ENCODE results near the gene HSPB9. TPM values are rescaled to one million over a fixed set of nuclear protein-coding genes. Genes with fewer than 3 reads are reported as not detected.

HSPB9 gene
- total RNA-seq, 1 experiment from 2014 or later: not detected

- H3K9me2 ChIP-seq (ENCODE audit: insufficient read depth): no peaks in the 10 kb centered on the region
- H2AFZ ChIP-seq (ENCODE audit: low read depth, low read length, poor library complexity, severe bottlenecking): no peak overlapping the region
- H3K4me2 ChIP-seq (ENCODE audit: low read length): no peak overlapping the region
- BruUV-seq (replicated peaks): no TSS peak
- H3K27ac ChIP-seq (ENCODE audit: low read depth, low read length): no peak overlapping the region
- H3K9ac ChIP-seq (ENCODE audit: low read length): no peak overlapping the region
- no peak for ATAC-seq
- no peaks in the 10 kb centered on the region for H4K20me1 ChIP-seq (ENCODE audit: insufficient read depth)
- ChIA-PET RAD21 (ENCODE audit: low non-redundant PET in 1 of 2, low total read pairs in 2 of 2, uncharacterized antibody in 2 of 2, unreplicated experiment in 2 of 2) (no interaction called here), CTCF (no interaction called here), POLR2A (no interaction called here)
- peaks cover 29 to 45% of the 10 kb centered on the region in 2 experiments; a peak in 3 of 4 replicates for H3K36me3 ChIP-seq (ENCODE audit: control insufficient read depth in 1 of 2, insufficient read depth in 2 of 2, low read length in 2 of 2)
- no peaks in the 10 kb centered on the region for H3K27me3 ChIP-seq (ENCODE audit: insufficient read depth, low read length)
- H3K4me1 ChIP-seq (ENCODE audit: control insufficient read depth in 1 of 2, insufficient read depth in 2 of 2, low read length in 2 of 2): peaks cover 0 to 5% of the 10 kb centered on the region in 2 experiments; a peak in 2 of 4 replicates
- intact Hi-C loops (cut with micrococcal nuclease): no loop called here
- TF ChIP-seq ZNF274 (IDR thresholded peaks at IDR 0.05; ENCODE audit: low read depth, low read length) (no peak), SP1 (IDR thresholded peaks at IDR 0.05; ENCODE audit: low read depth) (no peak), ZBTB33 (IDR thresholded peaks at IDR 0.05; ENCODE audit: extremely low read depth, insufficient replicate concordance, low read length) (no peak), CEBPB (IDR thresholded peaks at IDR 0.05; ENCODE audit: low read depth) (no peak), SRF (IDR thresholded peaks at IDR 0.05; ENCODE audit: low read depth) (no peak), ELF1 (IDR thresholded peaks at IDR 0.05; ENCODE audit: borderline replicate concordance, low read depth) (no peak), POLR2AphosphoS5 (IDR thresholded peaks at IDR 0.05; ENCODE audit: low read depth, low read length) (no peak), POLR2A (IDR thresholded peaks at IDR 0.05; ENCODE audit: borderline replicate concordance, extremely low read depth, insufficient read depth, insufficient read length) (no peak), EGR1 (IDR thresholded peaks at IDR 0.05; ENCODE audit: low read depth) (no peak), YY1 (IDR thresholded peaks at IDR 0.05; ENCODE audit: extremely low read depth, insufficient replicate concordance, low read depth, low read length) (no peak), TCF7L2 (IDR thresholded peaks at IDR 0.05; ENCODE audit: borderline replicate concordance, extremely low read depth, insufficient read depth, insufficient read length) (no peak), MAX (IDR thresholded peaks at IDR 0.05) (no peak), RAD21 (IDR thresholded peaks at IDR 0.05; ENCODE audit: low read depth) (no peak), JUND (IDR thresholded peaks at IDR 0.05) (no peak)
- no peak for DNase-seq (ENCODE audit: low read depth, low spot score)
- H3K9me3 ChIP-seq (ENCODE audit: control insufficient read depth in 1 of 2, insufficient read depth in 1 of 2, low read depth in 1 of 2, low read length in 2 of 2): no peaks in the 10 kb centered on the region
- H3K79me2 ChIP-seq (ENCODE audit: insufficient read depth, low read length): peaks cover 5% of the 10 kb centered on the region; the same call in 1 of the 2 replicates
- no peak overlapping the region for H3K4me3 ChIP-seq (replicated peaks in 1 of 2; ENCODE audit: low read depth in 1 of 2, low read length in 2 of 2)
Measured at GRCh38 chr17:42125565-42125964, 3.0 kb downstream of the HSPB9 start.
